VCaP (cell line): ENCODE measurements around the gene NKAIN1.
"Not testable (repeated sequence)": the region's sequence is repeated elsewhere in the genome, so short reads cannot be mapped to it uniquely, and the experiment has no call there.

Experiments
- H3K27ac ChIP-seq: fragments of 450-650 bp; 2 replicates; pipeline ENCODE4 v1.5.1; 2017
- TF ChIP-seq, protein P1 (sequence below): fragments of 450-650 bp; conservative IDR thresholded peaks from 2 replicates; pipeline ENCODE4 v1.5.1; 2017; ENCODE audit warnings: mild to moderate bottlenecking, moderate library complexity

The NKAIN1 gene

DNA sequence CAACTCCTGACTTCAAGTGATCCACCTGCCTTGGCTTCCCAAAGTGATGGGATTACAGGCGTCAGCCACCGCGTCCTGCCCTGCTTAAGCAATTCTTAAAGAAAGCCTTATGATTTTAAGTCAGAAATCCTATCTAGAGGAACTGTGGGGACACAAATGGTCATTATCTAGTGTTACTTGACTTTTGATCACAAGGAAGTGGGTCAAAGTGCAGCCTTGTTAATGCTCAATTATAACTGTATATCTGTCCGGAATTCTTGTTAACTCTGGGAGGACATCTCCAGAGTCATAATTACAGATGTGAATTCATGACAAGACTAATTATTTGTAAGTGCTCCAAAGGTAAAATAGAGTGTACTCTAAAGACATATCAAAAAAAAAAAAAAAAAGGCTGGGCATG is 97.3 kb downstream of the NKAIN1 start:
- TF ChIP-seq, protein P1, sequence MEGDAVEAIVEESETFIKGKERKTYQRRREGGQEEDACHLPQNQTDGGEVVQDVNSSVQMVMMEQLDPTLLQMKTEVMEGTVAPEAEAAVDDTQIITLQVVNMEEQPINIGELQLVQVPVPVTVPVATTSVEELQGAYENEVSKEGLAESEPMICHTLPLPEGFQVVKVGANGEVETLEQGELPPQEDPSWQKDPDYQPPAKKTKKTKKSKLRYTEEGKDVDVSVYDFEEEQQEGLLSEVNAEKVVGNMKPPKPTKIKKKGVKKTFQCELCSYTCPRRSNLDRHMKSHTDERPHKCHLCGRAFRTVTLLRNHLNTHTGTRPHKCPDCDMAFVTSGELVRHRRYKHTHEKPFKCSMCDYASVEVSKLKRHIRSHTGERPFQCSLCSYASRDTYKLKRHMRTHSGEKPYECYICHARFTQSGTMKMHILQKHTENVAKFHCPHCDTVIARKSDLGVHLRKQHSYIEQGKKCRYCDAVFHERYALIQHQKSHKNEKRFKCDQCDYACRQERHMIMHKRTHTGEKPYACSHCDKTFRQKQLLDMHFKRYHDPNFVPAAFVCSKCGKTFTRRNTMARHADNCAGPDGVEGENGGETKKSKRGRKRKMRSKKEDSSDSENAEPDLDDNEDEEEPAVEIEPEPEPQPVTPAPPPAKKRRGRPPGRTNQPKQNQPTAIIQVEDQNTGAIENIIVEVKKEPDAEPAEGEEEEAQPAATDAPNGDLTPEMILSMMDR: no peak

GRCh38 chr1:31140299-31140698 is 99.4 kb downstream of the NKAIN1 start:
- TF ChIP-seq, protein P1: no peak
- H3K27ac ChIP-seq: no peak overlapping the region

More for the DNA sequence above, 97.3 kb downstream of the NKAIN1 start:
- H3K27ac ChIP-seq: no peak overlapping the region

DNA sequence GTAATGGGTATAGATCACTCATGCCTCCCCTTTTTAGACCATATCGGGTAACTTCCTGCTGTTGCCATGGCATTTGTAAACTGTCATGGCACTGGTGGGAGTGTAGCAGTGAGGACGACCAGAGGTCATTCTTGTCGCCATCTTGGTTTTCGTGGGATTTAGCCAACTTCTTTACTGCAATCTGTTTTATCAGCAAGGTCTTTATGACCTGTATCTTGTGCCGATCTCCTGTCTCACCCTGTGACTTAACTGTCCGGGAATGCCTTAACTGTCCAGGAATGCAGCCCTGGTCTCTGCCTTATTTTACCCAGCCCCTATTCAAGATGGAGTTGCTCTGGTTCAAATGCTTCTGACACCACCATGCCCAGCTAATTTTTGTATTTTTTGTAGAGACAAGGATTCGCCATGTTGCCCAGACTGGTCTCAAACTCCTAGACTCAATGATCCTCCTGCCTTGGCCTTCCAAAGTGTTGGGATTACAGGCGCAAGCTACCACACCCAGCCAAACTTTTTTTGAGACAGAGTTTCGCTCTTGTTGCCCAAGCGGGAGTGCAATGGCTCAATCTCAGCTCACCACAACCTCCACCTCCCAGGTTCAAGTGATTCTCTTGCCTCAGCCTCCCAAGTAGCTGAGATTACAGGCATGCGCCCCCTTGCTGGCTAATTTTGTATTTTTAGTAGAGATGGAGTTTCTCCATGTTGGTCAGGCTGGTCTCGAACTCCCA is 100.7 kb downstream of the NKAIN1 start:
- not testable (repeated sequence) for H3K27ac ChIP-seq

GRCh38 chr1:31137873-31138272 is 101.8 kb downstream of the NKAIN1 start:
- H3K27ac ChIP-seq: not testable (repeated sequence)

- TF ChIP-seq, protein P1: no peak
- H3K27ac ChIP-seq: no peak overlapping the region
Measured at GRCh38 chr1:31135973-31136600, 103.6 kb downstream of the NKAIN1 start.

- TF ChIP-seq, protein P1: no peak
- H3K27ac ChIP-seq: no peak overlapping the region
Measured at GRCh38 chr1:31133368-31133767, 106.3 kb downstream of the NKAIN1 start.
